Measurements from ENCODE around the gene INSRR.

INSRR gene

GRCh38 chr1:156844102-156844501, 14.8 kb downstream of the INSRR start:
- no peak for TF ChIP-seq ZFX (IDR thresholded peaks at IDR 0.05; ENCODE audit: borderline replicate concordance)
- TF ChIP-seq CTCF (IDR thresholded peaks at IDR 0.05): no peak
- no peak overlapping the region for H3K27ac ChIP-seq

- no peak overlapping the region for H3K27ac ChIP-seq
- TF ChIP-seq ZFX (IDR thresholded peaks at IDR 0.05; ENCODE audit: borderline replicate concordance) (no peak), CTCF (IDR thresholded peaks at IDR 0.05) (no peak)
Measured at GRCh38 chr1:156842618-156843300, 16.2 kb downstream of the INSRR start.

- no peak for TF ChIP-seq ZFX (IDR thresholded peaks at IDR 0.05; ENCODE audit: borderline replicate concordance)
- no peak for TF ChIP-seq CTCF (IDR thresholded peaks at IDR 0.05)
Measured at GRCh38 chr1:156841295-156841855, 17.5 kb downstream of the INSRR start.

GRCh38 chr1:156840898-156841279, 18.0 kb downstream of the INSRR start:
- no peak for TF ChIP-seq CTCF (IDR thresholded peaks at IDR 0.05)
- no peak for TF ChIP-seq ZFX (IDR thresholded peaks at IDR 0.05; ENCODE audit: borderline replicate concordance)
- no peak overlapping the region for H3K27ac ChIP-seq

More at GRCh38 chr1:156841295-156841855, 17.5 kb downstream of the INSRR start:
- no peak overlapping the region for H3K27ac ChIP-seq

GRCh38 chr1:156840186-156840897, 18.6 kb downstream of the INSRR start:
- TF ChIP-seq ZFX (IDR thresholded peaks at IDR 0.05; ENCODE audit: borderline replicate concordance): no peak
- no peak for TF ChIP-seq CTCF (IDR thresholded peaks at IDR 0.05)
- H3K27ac ChIP-seq: no peak overlapping the region

GRCh38 chr1:156839426-156840109, 19.3 kb downstream of the INSRR start:
- no peak for TF ChIP-seq ZFX (IDR thresholded peaks at IDR 0.05; ENCODE audit: borderline replicate concordance)
- no peak for TF ChIP-seq CTCF (IDR thresholded peaks at IDR 0.05)

More at GRCh38 chr1:156839426-156840109, 19.3 kb downstream of the INSRR start:
- H3K27ac ChIP-seq: no peak overlapping the region

Data from 22Rv1 (cell line).